B cell (primary cell): ENCODE results near the gene DNASE1L2. TPM values are rescaled to one million over a fixed set of nuclear protein-coding genes. Genes with fewer than 3 reads are reported as not detected.

Experiments
- ATAC-seq: fragments of 200-7000 bp; cut with Tn5 transposase; one replicate; pipeline ENCODE4 v1.10.0; 2021; ENCODE audit warnings: low read depth, mild to moderate bottlenecking, moderate number of reproducible peaks, moderate library complexity
- CTCF ChIA-PET: fragments of 350-600 bp; sonication (Branson Sonifier 250); formaldehyde crosslinking; loops from one replicate; lab custom pipeline; 2021; ENCODE audit warnings: antibody characterized with exemption, inconsistent platforms; lab: Charles Lee
- POLR2A ChIA-PET: fragments of 350-600 bp; sonication (Branson Sonifier 250); formaldehyde crosslinking; loops from one replicate; lab custom pipeline; 2021; ENCODE audit warnings: antibody characterized with exemption; lab: Charles Lee
- DNase-seq: peaks from one replicate; pipeline ENCODE4 v3.0.0; 2013
- H2AFZ ChIP-seq: 2 replicates; pipeline ENCODE4 v1.6.1; 2012; ENCODE audit warnings: mild to moderate bottlenecking, low read depth, low read length; ENCODE audit not compliant: insufficient read depth, poor library complexity, severe bottlenecking
- H3K27ac ChIP-seq, 2 donors: 1 replicate in 1 of 2; 2 replicates in 1 of 2; pipeline ENCODE4 v1.5.1; 2012 to 2013; ENCODE audit warnings: low read length in 2 of 2, mild to moderate bottlenecking in 2 of 2, moderate library complexity in 1 of 2
- H3K27me3 ChIP-seq, 4 experiments: fragments of 200-600 bp in 1 of 4; sonication (generic) in 1 of 4; replicated peaks in 1 of 4; 1 replicate in 2 of 4; 2 replicates in 2 of 4; pipeline versions ENCODE4 v1.6.1 to v1.7.0; 2013 to 2016; ENCODE audit warnings: low read length in 3 of 4, mild to moderate bottlenecking in 2 of 4, mixed read lengths in 1 of 4, moderate library complexity in 1 of 4; ENCODE audit not compliant: insufficient read depth in 4 of 4, control insufficient read depth in 3 of 4; ENCODE audit errors: control extremely low read depth in 1 of 4
- H3K36me3 ChIP-seq, 2 experiments: replicated peaks in 1 of 2; 1 replicate in 1 of 2; 2 replicates in 1 of 2; pipeline versions ENCODE4 v1.6.1 to v1.7.1; 2013; ENCODE audit warnings: low read length in 1 of 2; ENCODE audit not compliant: insufficient read depth in 2 of 2, control insufficient read depth in 1 of 2; ENCODE audit errors: control extremely low read depth in 1 of 2, extremely low read depth in 1 of 2
- H3K4me1 ChIP-seq, 2 donors: fragments of 200-600 bp in 1 of 2; sonication (generic) in 1 of 2; 1 replicate in 1 of 2; 2 replicates in 1 of 2; pipeline versions ENCODE4 v1.5.1 to v1.6.1; 2013 to 2017; ENCODE audit warnings: low read length in 2 of 2; ENCODE audit not compliant: control insufficient read depth in 2 of 2, insufficient read depth in 2 of 2
- H3K4me2 ChIP-seq: replicated peaks from 2 replicates; pipeline ENCODE3; 2012; ENCODE audit warnings: mild to moderate bottlenecking, low read depth, low read length; ENCODE audit not compliant: poor library complexity, severe bottlenecking
- H3K4me3 ChIP-seq, 5 experiments: fragments of 200-600 bp in 1 of 5; sonication (generic) in 1 of 5; 1 replicate in 3 of 5; 2 replicates in 2 of 5; pipeline versions ENCODE4 v1.5.1 to v1.7.0; 2011 to 2016; ENCODE audit warnings: low read length in 4 of 5, mild to moderate bottlenecking in 4 of 5, low read depth in 2 of 5, control low read depth in 1 of 5, moderate library complexity in 1 of 5; ENCODE audit not compliant: insufficient read depth in 1 of 5; ENCODE audit errors: control extremely low read depth in 1 of 5, extremely low read depth in 1 of 5
- H3K79me2 ChIP-seq: fragments of 200-600 bp; sonication (generic); one replicate; pipeline ENCODE4 v1.6.0; 2016; ENCODE audit warnings: low read length; ENCODE audit not compliant: control insufficient read depth, insufficient read depth
- H3K9ac ChIP-seq: fragments of 200-600 bp; sonication (generic); 2 replicates; pipeline ENCODE4 v1.6.1; 2017; ENCODE audit warnings: mild to moderate bottlenecking, low read length, moderate library complexity
- H3K9me3 ChIP-seq, 3 donors: one replicate each; pipeline versions ENCODE4 v1.6.1 to v1.7.1; 2013; ENCODE audit warnings: low read length in 2 of 3; ENCODE audit not compliant: control insufficient read depth in 2 of 3, insufficient read depth in 1 of 3; ENCODE audit errors: control extremely low read depth in 1 of 3
- H4K20me1 ChIP-seq: 2 replicates; pipeline ENCODE4 v1.6.0; 2012; ENCODE audit warnings: mild to moderate bottlenecking, low read length; ENCODE audit not compliant: insufficient read depth, control insufficient read depth, poor library complexity, severe bottlenecking
- H3K27ac Mint-ChIP-seq: one replicate; pipeline ENCODE4 v1.8.0; 2021; ENCODE audit warnings: mixed read lengths
- H3K27me3 Mint-ChIP-seq: one replicate; pipeline ENCODE4 v1.8.0; 2021; ENCODE audit warnings: mixed read lengths
- H3K4me1 Mint-ChIP-seq: one replicate; pipeline ENCODE4 v1.8.0; 2021; ENCODE audit warnings: mixed read lengths
- H3K4me3 Mint-ChIP-seq: one replicate; pipeline ENCODE4 v1.8.0; 2021; ENCODE audit warnings: mixed read lengths
- H3K9me3 Mint-ChIP-seq: one replicate; pipeline ENCODE4 v1.8.0; 2022; ENCODE audit warnings: mixed read lengths; ENCODE audit not compliant: insufficient read depth
- CTCF ChIP-seq: fragments of 200-600 bp; IDR thresholded peaks from one replicate; pipeline ENCODE4 v1.8.0; 2022; ENCODE audit warnings: antibody characterized with exemption, mild to moderate bottlenecking
- EZH2 ChIP-seq: IDR thresholded peaks from 2 replicates; pipeline ENCODE4 v1.6.1; 2012; ENCODE audit warnings: borderline replicate concordance, low read depth, mild to moderate bottlenecking, moderate library complexity, low read length; ENCODE audit not compliant: insufficient read depth, poor library complexity, severe bottlenecking
- WGBS: methylation state at CpG from one replicate; pipeline ENCODE4 v1.1.5; 2013; ENCODE audit warnings: missing lambda C conversion rate; ENCODE audit not compliant: insufficient coverage; 5-methylcytosine and 5-hydroxymethylcytosine counted together
- intact Hi-C: fragments of 100-400 bp; cut with micrococcal nuclease; formaldehyde crosslinking; loops from one replicate; pipeline ENCODE4 v1.10.0; 2022
- polyA plus RNA-seq: library from polyadenylated mRNA; depleted of rRNA; stranded (reverse); fragments of >200 nt; gene quantifications from 2 replicates; pipeline ENCODE4 v1.2.3, GENCODE V29; 2012
- total RNA-seq, 2 donors: library from RNA; stranded (reverse); fragments of 120-200 nt in 1 of 2; gene quantifications; 1 replicate in 1 of 2; 2 replicates in 1 of 2; pipeline versions ENCODE4 v1.2.3 to v1.2.4, GENCODE V29; 2013 to 2022

The DNASE1L2 gene
- total and polyA plus RNA-seq, 2 donors (not counting 1 experiment from before 2014, with no cell fraction given) = 1.1 to 1.6 TPM

GRCh38 chr16:2238150-2238837, 2.0 kb downstream of the DNASE1L2 start:
- Histone ChIP-seq H3K27ac (no peak overlapping the region), H3K9ac (no peak overlapping the region), H3K27me3 (peaks cover 0 to 27% (median 11%) of the 10 kb centered on the region in 4 experiments), H3K4me2 (no peak overlapping the region), H3K36me3 (peaks cover 0 to 33% of the 10 kb centered on the region in 2 experiments), H2AFZ (no peak overlapping the region), H3K4me3 (no peak overlapping the region), H4K20me1 (peaks cover 10% of the 10 kb centered on the region), H3K79me2 (no peaks in the 10 kb centered on the region), H3K9me3 (peaks cover 0 to 5% (median 0%) of the 10 kb centered on the region in 3 donors), H3K4me1 (peaks cover 12 to 15% of the 10 kb centered on the region in 2 donors)
- DNase-seq = no peak
- H3K9me3 Mint-ChIP-seq = no peaks in the 10 kb centered on the region
- H3K4me3 Mint-ChIP-seq = no peak overlapping the region
- WGBS = 68% methylated on average over 18 of the region's 18 CpGs
- no peak overlapping the region for H3K27ac Mint-ChIP-seq
- intact Hi-C loops = no loop called here
- H3K27me3 Mint-ChIP-seq = peaks cover 3% of the 10 kb centered on the region
- no peak for ATAC-seq
- H3K4me1 Mint-ChIP-seq = peaks cover 1% of the 10 kb centered on the region
- TF ChIP-seq EZH2 (no peak), CTCF (no peak)
- POLR2A ChIA-PET = no interaction called here
- CTCF ChIA-PET = no interaction called here
